Breast epithelium (tissue), 4 donors: ENCODE measurements around the gene FUCA1. TPM values are rescaled to one million over a fixed set of nuclear protein-coding genes. Genes with fewer than 3 reads are reported as not detected.
A peak's percentile ranks its signal among the peaks of the same experiment; 100 is the strongest.
"Not testable (repeated sequence)": the region's sequence is repeated elsewhere in the genome, so short reads cannot be mapped to it uniquely, and the experiment has no call there.

Experiments used
- DNase-seq, 2 donors: peaks; one replicate each; pipeline ENCODE4 v3.0.0-alpha.2; 2019; ENCODE audit warnings: low spot score in 2 of 2
- H3K27ac ChIP-seq, 2 donors: fragments of 200-600 bp; sonication (generic) in 1 of 2; one replicate each; pipeline ENCODE4 v1.5.1; 2016 to 2019; ENCODE audit warnings: mild to moderate bottlenecking in 1 of 2
- H3K27me3 ChIP-seq, 2 donors: fragments of 200-600 bp; sonication (generic) in 1 of 2; one replicate each; pipeline versions ENCODE4 v1.5.1 to v1.6.0; 2017 to 2019; ENCODE audit warnings: control low read depth in 1 of 2, mild to moderate bottlenecking in 1 of 2
- H3K36me3 ChIP-seq: fragments of 200-600 bp; one replicate; pipeline ENCODE4 v1.5.1; 2019
- H3K4me1 ChIP-seq, 2 donors: fragments of 200-600 bp; sonication (generic); one replicate each; pipeline ENCODE4 v1.5.1; 2016 to 2019; ENCODE audit warnings: control low read depth in 1 of 2
- H3K4me3 ChIP-seq, 3 donors: fragments of 200-600 bp; sonication (generic); 1 replicate in 2 of 3; 2 replicates in 1 of 3; pipeline ENCODE4 v1.5.1; 2016 to 2019; ENCODE audit warnings: mild to moderate bottlenecking in 3 of 3, moderate library complexity in 2 of 3
- H3K9me3 ChIP-seq, 2 donors: fragments of 200-600 bp; sonication (generic) in 1 of 2; one replicate each; pipeline ENCODE4 v1.5.1; 2016 to 2019; ENCODE audit warnings: control low read depth in 1 of 2
- CTCF ChIP-seq, 3 donors: fragments of 450-650 bp; IDR thresholded peaks; one replicate each; pipeline ENCODE4 v1.5.1; 2016 to 2017; ENCODE audit warnings: antibody characterized with exemption in 3 of 3, mild to moderate bottlenecking in 3 of 3, moderate library complexity in 3 of 3
- POLR2A ChIP-seq: fragments of 450-650 bp; IDR thresholded peaks from one replicate; pipeline ENCODE4 v1.6.1; 2016; ENCODE audit warnings: antibody characterized with exemption, mild to moderate bottlenecking, moderate library complexity
- POLR2AphosphoS5 ChIP-seq, 3 donors: sonication (generic); formaldehyde crosslinking; IDR thresholded peaks; one replicate each; pipeline ENCODE4 v1.6.1; 2017; ENCODE audit warnings: antibody characterized with exemption in 3 of 3
- intact Hi-C: fragments of 100-400 bp; cut with DNase I; formaldehyde crosslinking; loops from one replicate; pipeline ENCODE4 v1.15.1; 2023; ENCODE audit warnings: low total_unique reads
- total RNA-seq, 3 donors: library from RNA; depleted of rRNA; stranded (reverse); fragments of >200 nt; gene quantifications; one replicate each; pipeline ENCODE4 v1.1.0, GENCODE V29; 2016

Gene FUCA1
- total RNA-seq, 3 donors from 2014 or later: 26.9 to 45.3 (median 44.2) TPM

- no peak overlapping the region for H3K4me3 ChIP-seq
- H3K4me1 ChIP-seq: no peaks in the 10 kb centered on the region
- no peaks in the 10 kb centered on the region for H3K27me3 ChIP-seq
- DNase-seq: no peak
- no peaks in the 10 kb centered on the region for H3K36me3 ChIP-seq
- H3K9me3 ChIP-seq: no peaks in the 10 kb centered on the region
- no peak overlapping the region for H3K27ac ChIP-seq
- intact Hi-C loops: no loop called here
- TF ChIP-seq POLR2A (no peak), POLR2AphosphoS5 (IDR thresholded peaks at IDR 0.05) (no peak), CTCF (IDR thresholded peaks at IDR 0.05) (no peak)
These were observed 19.1 kb downstream of the FUCA1 start for GRCh38 chr1:23848673-23849616.

GRCh38 chr1:23847482-23848095, 20.5 kb downstream of the FUCA1 start:
- H3K4me1 ChIP-seq, intact Hi-C loops, DNase-seq, H3K9me3 ChIP-seq, H3K27me3 ChIP-seq, H3K4me3 ChIP-seq, H3K27ac ChIP-seq, H3K36me3 ChIP-seq: not testable (repeated sequence)

- Histone ChIP-seq H3K4me1 (no peaks in the 10 kb centered on the region), H3K27me3 (no peaks in the 10 kb centered on the region), H3K36me3 (no peaks in the 10 kb centered on the region), H3K4me3 (no peak overlapping the region), H3K27ac (no peak overlapping the region), H3K9me3 (no peaks in the 10 kb centered on the region)
- TF ChIP-seq POLR2AphosphoS5 (IDR thresholded peaks at IDR 0.05) (no peak), CTCF (IDR thresholded peaks at IDR 0.05) (no peak), POLR2A (no peak)
- no peak for DNase-seq
- intact Hi-C loops: no loop called here
These were observed 22.9 kb downstream of the FUCA1 start for GRCh38 chr1:23845163-23845562.

GRCh38 chr1:23843644-23844043, 24.4 kb downstream of the FUCA1 start:
- Histone ChIP-seq H3K27me3 (no peaks in the 10 kb centered on the region), H3K36me3 (no peaks in the 10 kb centered on the region), H3K9me3 (no peaks in the 10 kb centered on the region), H3K4me1 (no peaks in the 10 kb centered on the region), H3K27ac (no peak overlapping the region), H3K4me3 (no peak overlapping the region)
- intact Hi-C loops: no loop called here
- TF ChIP-seq POLR2AphosphoS5 (IDR thresholded peaks at IDR 0.05) (no peak), CTCF (IDR thresholded peaks at IDR 0.05) (no peak), POLR2A (no peak)
- no peak for DNase-seq

GRCh38 chr1:23838401-23838866, 29.7 kb downstream of the FUCA1 start:
- H3K9me3 ChIP-seq: no peaks in the 10 kb centered on the region
- TF ChIP-seq POLR2AphosphoS5 (IDR thresholded peaks at IDR 0.05): no peak
- no peak for TF ChIP-seq POLR2A
- TF ChIP-seq CTCF (IDR thresholded peaks at IDR 0.05): no peak
- intact Hi-C loops: no loop called here
- no peaks in the 10 kb centered on the region for H3K4me1 ChIP-seq
- peak; percentile 27 to 65 for DNase-seq
- no peak overlapping the region for H3K27ac ChIP-seq
- H3K27me3 ChIP-seq: no peaks in the 10 kb centered on the region
- H3K4me3 ChIP-seq: peak overlapping the region; percentile 15 to 57 (median 45)
- no peaks in the 10 kb centered on the region for H3K36me3 ChIP-seq
